ENCODE data around the gene STOX2. TPM values are rescaled to one million over a fixed set of nuclear protein-coding genes. Genes with fewer than 3 reads are reported as not detected.

STOX2 gene
- polyA plus RNA-seq, 1 donor from 2014 or later, result 26.1 TPM

DNA sequence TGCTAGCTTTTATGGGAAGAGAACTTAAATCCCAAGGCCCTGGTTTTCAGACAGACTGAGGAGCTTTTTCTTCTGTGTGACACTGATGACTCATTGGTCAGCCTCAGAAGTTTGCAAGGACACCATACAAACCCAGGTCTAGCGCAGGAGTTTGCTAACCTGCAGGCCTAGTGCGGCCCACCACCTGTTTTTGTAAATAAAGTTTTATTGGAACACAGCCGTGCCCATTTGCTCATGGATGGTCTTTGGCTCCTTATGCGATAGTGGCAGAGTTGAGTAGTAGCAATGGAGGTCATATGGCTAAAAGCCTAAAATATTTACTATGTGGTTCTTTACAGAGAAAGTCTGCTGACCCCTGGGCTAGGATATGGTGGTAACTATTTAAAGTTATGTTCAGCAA is 98.3 kb downstream of the STOX2 start:
- Histone ChIP-seq H3K4me2 (ENCODE audit: low read length) (no peak overlapping the region), H3K27me3 (ENCODE audit: insufficient read depth, low read depth, low read length) (no peaks in the 10 kb centered on the region), H3K9me3 (ENCODE audit: low read length) (no peaks in the 10 kb centered on the region), H3K9ac (ENCODE audit: low read length) (no peak overlapping the region), H3K79me2 (replicated peaks; ENCODE audit: insufficient read depth, low read length) (no peaks in the 10 kb centered on the region), H3K4me3 (ENCODE audit: low read length) (no peak overlapping the region), H3F3A (ENCODE audit: insufficient read depth, low read length, poor library complexity, severe bottlenecking) (no peaks in the 10 kb centered on the region), H4K20me1 (ENCODE audit: insufficient read depth) (no peaks in the 10 kb centered on the region), H2AFZ (ENCODE audit: low read depth, low read length) (no peak overlapping the region), H3K9me2 (ENCODE audit: insufficient read depth, low read length) (no peaks in the 10 kb centered on the region), H3K27ac (ENCODE audit: low read length) (no peak overlapping the region), H3K36me3 (ENCODE audit: insufficient read depth, low read length) (peaks cover 13% of the 10 kb centered on the region)
- no peak for TF ChIP-seq EP300 (conservative IDR thresholded peaks at IDR 0.05; ENCODE audit: poor library complexity, severe bottlenecking)
- TF ChIP-seq SMC3 (conservative IDR thresholded peaks at IDR 0.05; ENCODE audit: poor library complexity), result no peak
- TF ChIP-seq, protein P1, sequence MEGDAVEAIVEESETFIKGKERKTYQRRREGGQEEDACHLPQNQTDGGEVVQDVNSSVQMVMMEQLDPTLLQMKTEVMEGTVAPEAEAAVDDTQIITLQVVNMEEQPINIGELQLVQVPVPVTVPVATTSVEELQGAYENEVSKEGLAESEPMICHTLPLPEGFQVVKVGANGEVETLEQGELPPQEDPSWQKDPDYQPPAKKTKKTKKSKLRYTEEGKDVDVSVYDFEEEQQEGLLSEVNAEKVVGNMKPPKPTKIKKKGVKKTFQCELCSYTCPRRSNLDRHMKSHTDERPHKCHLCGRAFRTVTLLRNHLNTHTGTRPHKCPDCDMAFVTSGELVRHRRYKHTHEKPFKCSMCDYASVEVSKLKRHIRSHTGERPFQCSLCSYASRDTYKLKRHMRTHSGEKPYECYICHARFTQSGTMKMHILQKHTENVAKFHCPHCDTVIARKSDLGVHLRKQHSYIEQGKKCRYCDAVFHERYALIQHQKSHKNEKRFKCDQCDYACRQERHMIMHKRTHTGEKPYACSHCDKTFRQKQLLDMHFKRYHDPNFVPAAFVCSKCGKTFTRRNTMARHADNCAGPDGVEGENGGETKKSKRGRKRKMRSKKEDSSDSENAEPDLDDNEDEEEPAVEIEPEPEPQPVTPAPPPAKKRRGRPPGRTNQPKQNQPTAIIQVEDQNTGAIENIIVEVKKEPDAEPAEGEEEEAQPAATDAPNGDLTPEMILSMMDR (IDR thresholded peaks at IDR 0.05; ENCODE audit: poor library complexity, severe bottlenecking), result no peak
- TF ChIP-seq, protein P2, sequence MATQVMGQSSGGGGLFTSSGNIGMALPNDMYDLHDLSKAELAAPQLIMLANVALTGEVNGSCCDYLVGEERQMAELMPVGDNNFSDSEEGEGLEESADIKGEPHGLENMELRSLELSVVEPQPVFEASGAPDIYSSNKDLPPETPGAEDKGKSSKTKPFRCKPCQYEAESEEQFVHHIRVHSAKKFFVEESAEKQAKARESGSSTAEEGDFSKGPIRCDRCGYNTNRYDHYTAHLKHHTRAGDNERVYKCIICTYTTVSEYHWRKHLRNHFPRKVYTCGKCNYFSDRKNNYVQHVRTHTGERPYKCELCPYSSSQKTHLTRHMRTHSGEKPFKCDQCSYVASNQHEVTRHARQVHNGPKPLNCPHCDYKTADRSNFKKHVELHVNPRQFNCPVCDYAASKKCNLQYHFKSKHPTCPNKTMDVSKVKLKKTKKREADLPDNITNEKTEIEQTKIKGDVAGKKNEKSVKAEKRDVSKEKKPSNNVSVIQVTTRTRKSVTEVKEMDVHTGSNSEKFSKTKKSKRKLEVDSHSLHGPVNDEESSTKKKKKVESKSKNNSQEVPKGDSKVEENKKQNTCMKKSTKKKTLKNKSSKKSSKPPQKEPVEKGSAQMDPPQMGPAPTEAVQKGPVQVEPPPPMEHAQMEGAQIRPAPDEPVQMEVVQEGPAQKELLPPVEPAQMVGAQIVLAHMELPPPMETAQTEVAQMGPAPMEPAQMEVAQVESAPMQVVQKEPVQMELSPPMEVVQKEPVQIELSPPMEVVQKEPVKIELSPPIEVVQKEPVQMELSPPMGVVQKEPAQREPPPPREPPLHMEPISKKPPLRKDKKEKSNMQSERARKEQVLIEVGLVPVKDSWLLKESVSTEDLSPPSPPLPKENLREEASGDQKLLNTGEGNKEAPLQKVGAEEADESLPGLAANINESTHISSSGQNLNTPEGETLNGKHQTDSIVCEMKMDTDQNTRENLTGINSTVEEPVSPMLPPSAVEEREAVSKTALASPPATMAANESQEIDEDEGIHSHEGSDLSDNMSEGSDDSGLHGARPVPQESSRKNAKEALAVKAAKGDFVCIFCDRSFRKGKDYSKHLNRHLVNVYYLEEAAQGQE (IDR thresholded peaks at IDR 0.05; ENCODE audit: borderline replicate concordance), result no peak
- no peak for TF ChIP-seq RAD21 (conservative IDR thresholded peaks at IDR 0.05)
- TF ChIP-seq EZH2 (IDR thresholded peaks at IDR 0.05; ENCODE audit: borderline replicate concordance, insufficient read depth, low read length, poor library complexity, severe bottlenecking), result no peak
- TF ChIP-seq POLR2AphosphoS5 (IDR thresholded peaks at IDR 0.05), result no peak
- TF ChIP-seq TAF1 (IDR thresholded peaks at IDR 0.05; ENCODE audit: low read depth), result no peak
- TF ChIP-seq MXI1 (conservative IDR thresholded peaks at IDR 0.05; ENCODE audit: poor library complexity, severe bottlenecking), result no peak

DNA sequence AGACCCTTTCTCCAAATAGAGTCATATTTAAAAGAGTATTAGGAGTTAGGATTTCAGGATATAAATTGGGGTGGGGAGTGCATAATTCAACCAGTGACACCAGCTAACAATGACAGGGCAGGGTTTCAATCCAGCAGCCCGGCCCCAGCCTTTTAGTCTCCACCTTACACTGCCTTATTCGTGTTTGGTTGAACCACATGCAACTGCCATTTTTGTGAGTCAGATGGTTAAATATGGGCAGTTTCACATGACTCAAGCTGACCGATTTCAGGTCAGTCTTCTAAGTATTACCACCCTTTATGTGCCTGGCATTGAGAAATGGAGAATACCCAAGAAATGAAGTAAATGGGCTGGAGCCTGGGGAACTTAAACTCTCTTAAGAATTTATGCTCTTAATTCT is 102.8 kb downstream of the STOX2 start:
- Histone ChIP-seq H4K20me1 (ENCODE audit: insufficient read depth) (no peaks in the 10 kb centered on the region), H3K79me2 (replicated peaks; ENCODE audit: insufficient read depth, low read length) (no peaks in the 10 kb centered on the region), H3K27ac (ENCODE audit: low read length) (no peak overlapping the region), H3K4me3 (ENCODE audit: low read length) (no peak overlapping the region), H3K9ac (ENCODE audit: low read length) (no peak overlapping the region), H3K9me2 (ENCODE audit: insufficient read depth, low read length) (no peaks in the 10 kb centered on the region), H3K4me2 (ENCODE audit: low read length) (no peak overlapping the region), H3K9me3 (ENCODE audit: low read length) (no peaks in the 10 kb centered on the region), H3F3A (ENCODE audit: insufficient read depth, low read length, poor library complexity, severe bottlenecking) (no peaks in the 10 kb centered on the region), H3K27me3 (ENCODE audit: insufficient read depth, low read depth, low read length) (no peaks in the 10 kb centered on the region), H2AFZ (ENCODE audit: low read depth, low read length) (no peak overlapping the region), H3K36me3 (ENCODE audit: insufficient read depth, low read length) (peaks cover 25% of the 10 kb centered on the region)
- TF ChIP-seq, protein P2 (IDR thresholded peaks at IDR 0.05; ENCODE audit: borderline replicate concordance), result no peak
- TF ChIP-seq EZH2 (IDR thresholded peaks at IDR 0.05; ENCODE audit: borderline replicate concordance, insufficient read depth, low read length, poor library complexity, severe bottlenecking) (no peak), TAF1 (IDR thresholded peaks at IDR 0.05; ENCODE audit: low read depth) (no peak), RAD21 (conservative IDR thresholded peaks at IDR 0.05) (no peak), SMC3 (conservative IDR thresholded peaks at IDR 0.05; ENCODE audit: poor library complexity) (no peak), EP300 (conservative IDR thresholded peaks at IDR 0.05; ENCODE audit: poor library complexity, severe bottlenecking) (no peak), MXI1 (conservative IDR thresholded peaks at IDR 0.05; ENCODE audit: poor library complexity, severe bottlenecking) (no peak), POLR2AphosphoS5 (IDR thresholded peaks at IDR 0.05) (no peak)
- TF ChIP-seq, protein P1 (IDR thresholded peaks at IDR 0.05; ENCODE audit: poor library complexity, severe bottlenecking), result no peak

All from neural cell (in vitro differentiated cells).